GM19324 (cell line): ENCODE results near the gene DNMT3L.
"Not testable (repeated sequence)": the region's sequence is repeated elsewhere in the genome, so short reads cannot be mapped to it uniquely, and the experiment has no call there.

Source experiments
- ATAC-seq: cut with Tn5 transposase; IDR thresholded peaks from one replicate; pipeline ENCODE4 v1.9.1; 2021; ENCODE audit warnings: mild to moderate bottlenecking, moderate library complexity; ENCODE audit not compliant: unreplicated experiment, low FRiP score

DNMT3L gene

GRCh38 chr21:44261675-44262295 lies at the start of gene DNMT3L:
DNMT3L (minus strand) TSS chr21:44261897; CDS start chr21:44261259, 638 bp downstream.
- no peak for ATAC-seq

GRCh38 chr21:44310628-44311507 lies 49.2 kb upstream of the DNMT3L start:
- no peak for ATAC-seq

DNA sequence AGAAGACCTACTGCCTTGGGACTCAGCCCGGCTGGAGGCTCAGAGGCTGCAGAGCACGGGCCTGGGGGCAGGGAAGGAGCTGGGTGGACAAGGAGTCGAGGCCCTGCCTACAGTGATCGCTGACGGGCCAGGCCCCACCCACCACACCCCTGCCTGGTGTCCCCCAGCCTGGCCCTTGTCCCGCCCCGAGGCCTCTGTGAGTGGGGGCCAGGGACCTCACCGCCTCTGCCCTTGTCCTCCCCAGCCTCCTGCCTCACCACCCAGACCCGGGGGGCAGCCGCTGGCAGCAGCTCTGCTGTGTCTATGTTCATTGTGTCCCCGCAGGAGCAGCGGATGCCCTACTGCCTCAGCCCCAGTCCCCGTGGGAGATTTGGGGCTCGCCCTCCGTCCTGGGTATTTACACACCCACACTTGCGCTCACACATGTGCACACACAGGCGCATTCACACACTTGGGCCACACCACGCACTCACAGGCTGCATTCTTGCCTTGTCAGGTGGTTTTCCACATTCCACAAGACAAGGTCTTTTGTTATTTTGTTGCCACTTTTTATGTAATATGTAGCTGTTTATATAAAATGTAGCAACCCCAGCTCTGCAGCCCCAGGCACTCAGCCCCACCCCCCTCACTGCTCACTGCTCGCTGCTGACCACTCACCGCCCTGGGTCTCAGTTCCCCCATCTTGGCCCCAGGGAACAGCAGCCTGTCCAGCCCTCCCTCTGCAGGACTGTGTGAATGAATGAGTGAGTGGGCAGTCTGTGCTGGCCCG lies 45.4 kb upstream of the DNMT3L start:
- ATAC-seq: no peak

DNA sequence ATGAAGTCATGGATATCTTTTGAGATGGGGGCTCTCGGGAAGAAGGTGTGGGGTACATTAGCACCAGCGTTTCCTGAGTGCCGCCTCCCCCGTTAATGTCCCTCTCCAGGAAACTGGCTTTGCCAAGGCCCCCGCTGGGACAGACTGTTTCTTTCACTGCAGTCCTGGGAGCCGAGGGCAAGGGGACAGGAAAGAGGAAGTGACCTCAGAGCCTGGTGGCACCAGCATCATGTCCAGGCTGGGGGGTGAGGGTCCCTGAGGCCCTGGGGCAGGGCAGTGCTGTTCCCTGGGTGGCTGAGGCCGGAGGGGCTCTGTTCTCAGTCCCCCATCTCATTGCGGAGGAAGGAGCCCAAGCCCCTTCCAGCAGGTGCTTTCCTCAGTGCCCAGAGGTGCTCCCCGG lies 44.0 kb upstream of the DNMT3L start:
- ATAC-seq: no peak

- no peak for ATAC-seq
Measured at GRCh38 chr21:44304877-44305293, 43.2 kb upstream of the DNMT3L start.

DNA sequence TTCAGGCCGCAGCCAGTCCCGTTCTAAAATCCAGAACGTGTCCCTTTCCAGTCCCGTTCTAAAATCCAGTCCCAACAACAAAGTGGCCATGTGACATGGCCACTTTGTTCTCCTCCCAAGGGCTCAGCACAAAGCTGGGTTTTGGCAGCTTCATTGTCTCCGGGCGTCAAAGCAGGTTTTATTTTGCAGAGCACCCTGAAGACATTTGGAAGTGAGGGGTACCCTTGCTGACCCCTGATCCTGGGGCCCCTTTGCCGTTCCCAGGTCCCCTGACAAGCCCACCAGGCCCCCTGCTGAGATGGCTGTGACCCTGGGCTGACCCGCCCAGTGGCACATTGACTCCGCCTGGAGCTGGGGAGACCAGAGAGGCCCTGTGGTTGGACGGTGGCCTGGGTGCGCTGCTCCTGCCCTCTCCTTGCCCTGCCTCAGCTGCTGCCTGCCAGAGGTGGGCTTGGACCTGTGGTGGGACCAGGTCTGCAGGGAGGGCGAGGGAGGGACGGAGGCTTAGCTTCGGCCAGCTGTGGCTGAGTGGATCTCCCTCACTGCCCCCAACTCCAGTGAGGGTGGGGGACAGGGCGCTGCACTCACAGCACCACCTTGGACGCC lies 42.4 kb upstream of the DNMT3L start:
- no peak for ATAC-seq

GRCh38 chr21:44303490-44303981 lies 41.8 kb upstream of the DNMT3L start:
- ATAC-seq: no peak

- ATAC-seq: not testable (repeated sequence)
Measured at GRCh38 chr21:44302573-44303401, 41.1 kb upstream of the DNMT3L start.

DNA sequence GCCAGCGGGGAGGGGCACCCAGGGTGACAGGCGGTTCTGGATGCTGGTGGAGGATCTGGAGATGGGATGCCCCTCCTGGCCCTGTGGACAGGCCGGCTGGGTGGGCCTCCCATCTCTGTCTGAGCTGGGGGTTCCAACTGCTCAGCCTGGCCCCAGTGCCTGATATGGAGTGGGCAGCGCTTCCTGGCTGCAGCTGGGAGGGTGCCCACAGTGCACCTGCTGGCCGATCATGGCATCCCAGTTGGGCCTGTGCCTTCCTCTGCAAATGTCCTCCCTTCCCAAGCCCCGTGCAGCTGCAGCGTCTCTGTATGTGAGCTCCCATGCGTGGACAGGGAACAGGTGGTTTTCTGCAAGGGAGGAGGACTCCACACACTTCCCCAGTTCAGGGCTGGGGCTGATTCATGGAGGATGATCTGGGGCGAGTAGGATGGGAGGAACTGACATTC lies 40.3 kb upstream of the DNMT3L start:
- no peak for ATAC-seq

GRCh38 chr21:44301141-44301540 lies 39.4 kb upstream of the DNMT3L start:
- no peak for ATAC-seq

- peak; percentile 45 for ATAC-seq
Measured at GRCh38 chr21:44300262-44300959, 38.7 kb upstream of the DNMT3L start.

GRCh38 chr21:44299458-44300261 lies 38.0 kb upstream of the DNMT3L start, which contains the start of gene PFKL:
PFKL (plus strand) TSS chr21:44300053; CDS start chr21:44300106, 53 bp downstream.
- peak; percentile 66 for ATAC-seq

GRCh38 chr21:44299085-44299457 lies 37.4 kb upstream of the DNMT3L start:
- ATAC-seq: no peak

DNA sequence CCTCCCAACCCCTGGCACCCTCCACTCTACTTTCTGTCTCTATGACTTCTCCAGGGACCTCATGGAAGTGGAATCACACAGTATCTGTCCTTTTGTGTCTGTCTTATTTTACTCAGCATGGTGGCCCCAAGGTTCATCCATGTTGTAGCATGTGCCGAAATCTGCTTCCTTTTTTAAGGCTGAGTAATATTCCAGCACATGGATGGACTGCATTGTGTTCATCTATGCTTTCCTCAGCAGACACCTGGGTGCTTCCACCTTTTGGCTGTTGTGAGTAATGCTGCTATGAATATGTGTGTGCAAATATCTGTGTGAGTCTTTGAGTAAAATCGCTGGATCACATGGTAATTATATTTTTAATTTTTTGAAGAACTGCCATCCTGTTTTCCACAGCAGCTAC lies 36.6 kb upstream of the DNMT3L start:
- ATAC-seq: no peak

- ATAC-seq: no peak
Measured at GRCh38 chr21:44297525-44298290, 36.0 kb upstream of the DNMT3L start.

- no peak for ATAC-seq
Measured at GRCh38 chr21:44296916-44297315, 35.2 kb upstream of the DNMT3L start.

- ATAC-seq: no peak
Measured at GRCh38 chr21:44296103-44296519, 34.4 kb upstream of the DNMT3L start.
